CD4-positive, alpha-beta T cell treated with Interleukin-6 at 100 ng/mL for 8 hours (primary cell): ENCODE data around the gene SERGEF.
"Not testable (repeated sequence)": the region's sequence is repeated elsewhere in the genome, so short reads cannot be mapped to it uniquely, and the experiment has no call there.

ENCODE experiments used
- DNase-seq: peaks from one replicate; pipeline ENCODE4 v3.0.0-alpha.2; 2020; ENCODE audit warnings: mixed read lengths, low spot score

SERGEF gene

GRCh38 chr11:18000128-18000527 lies 12.7 kb downstream of the SERGEF start:
- DNase-seq, result not testable (repeated sequence)

- no peak for DNase-seq
Observed at GRCh38 chr11:17992916-17993315, 19.9 kb downstream of the SERGEF start.

- peak; percentile 50 for DNase-seq
Observed at GRCh38 chr11:17991783-17992433, 20.9 kb downstream of the SERGEF start.

- no peak for DNase-seq
Observed at GRCh38 chr11:17989306-17989705, 23.5 kb downstream of the SERGEF start.

GRCh38 chr11:17988465-17988864 lies 24.4 kb downstream of the SERGEF start:
- DNase-seq, result no peak

GRCh38 chr11:17987826-17988225 lies 25.0 kb downstream of the SERGEF start:
- DNase-seq, result no peak

GRCh38 chr11:17986711-17987220 lies 26.1 kb downstream of the SERGEF start:
- DNase-seq, result no peak

- DNase-seq, result no peak
Observed at GRCh38 chr11:17986007-17986710, 26.7 kb downstream of the SERGEF start.

GRCh38 chr11:17985517-17985916 lies 27.3 kb downstream of the SERGEF start:
- no peak for DNase-seq

GRCh38 chr11:17983569-17983968 lies 29.3 kb downstream of the SERGEF start:
- no peak for DNase-seq

- DNase-seq, result peak; percentile 42
Observed at GRCh38 chr11:17979770-17980371, 33.0 kb downstream of the SERGEF start.

- no peak for DNase-seq
Observed at GRCh38 chr11:17978553-17979287, 34.1 kb downstream of the SERGEF start.

- no peak for DNase-seq
Observed at GRCh38 chr11:17976651-17977050, 36.2 kb downstream of the SERGEF start.

- no peak for DNase-seq
Observed at GRCh38 chr11:17974246-17974645, 38.6 kb downstream of the SERGEF start.

GRCh38 chr11:17972987-17973386 lies 39.9 kb downstream of the SERGEF start:
- DNase-seq, result no peak

- DNase-seq, result no peak
Observed at GRCh38 chr11:17968206-17968605, 44.6 kb downstream of the SERGEF start.

- no peak for DNase-seq
Observed at GRCh38 chr11:17967661-17968060, 45.2 kb downstream of the SERGEF start.

GRCh38 chr11:17960091-17960490 lies 52.8 kb downstream of the SERGEF start:
- no peak for DNase-seq

- DNase-seq, result no peak
Observed at GRCh38 chr11:17958446-17958845, 54.4 kb downstream of the SERGEF start.

- DNase-seq, result no peak
Observed at GRCh38 chr11:17954395-17955252, 58.2 kb downstream of the SERGEF start.

- DNase-seq, result no peak
Observed at GRCh38 chr11:17952487-17952886, 60.4 kb downstream of the SERGEF start.
